GM19023 (cell line): ENCODE results near the gene ADAMTS19.

Experiments
- ATAC-seq: cut with Tn5 transposase; IDR thresholded peaks from one replicate; pipeline ENCODE4 v1.9.1; 2021; ENCODE audit warnings: mild to moderate bottlenecking, moderate library complexity; ENCODE audit not compliant: unreplicated experiment

The ADAMTS19 gene

GRCh38 chr5:129461711-129462332 lies 1.7 kb downstream of the ADAMTS19 start:
- ATAC-seq: no peak

GRCh38 chr5:129465776-129466344 lies 5.8 kb downstream of the ADAMTS19 start:
- no peak for ATAC-seq

GRCh38 chr5:129474544-129474943 lies 14.4 kb downstream of the ADAMTS19 start:
- ATAC-seq: no peak

- no peak for ATAC-seq
Measured at GRCh38 chr5:129476751-129477150, 16.7 kb downstream of the ADAMTS19 start.

GRCh38 chr5:129477532-129477931 lies 17.4 kb downstream of the ADAMTS19 start:
- no peak for ATAC-seq

- ATAC-seq: no peak
Measured at GRCh38 chr5:129481161-129481560, 21.1 kb downstream of the ADAMTS19 start.

GRCh38 chr5:129496421-129496820 lies 36.3 kb downstream of the ADAMTS19 start:
- peak; percentile 60 for ATAC-seq

- ATAC-seq: no peak
Measured at GRCh38 chr5:129496864-129497595, 36.9 kb downstream of the ADAMTS19 start.

- ATAC-seq: peak; percentile 55
Measured at GRCh38 chr5:129499208-129499852, 39.2 kb downstream of the ADAMTS19 start.

- no peak for ATAC-seq
Measured at GRCh38 chr5:129500101-129500500, 40.0 kb downstream of the ADAMTS19 start.

GRCh38 chr5:129506086-129506485 lies 46.0 kb downstream of the ADAMTS19 start:
- ATAC-seq: no peak

GRCh38 chr5:129506950-129507349 lies 46.9 kb downstream of the ADAMTS19 start:
- no peak for ATAC-seq

GRCh38 chr5:129507527-129507926 lies 47.4 kb downstream of the ADAMTS19 start:
- ATAC-seq: no peak

GRCh38 chr5:129508606-129509005 lies 48.5 kb downstream of the ADAMTS19 start:
- ATAC-seq: no peak

- no peak for ATAC-seq
Measured at GRCh38 chr5:129509363-129509975, 49.4 kb downstream of the ADAMTS19 start.

GRCh38 chr5:129511291-129511690 lies 51.2 kb downstream of the ADAMTS19 start:
- no peak for ATAC-seq

GRCh38 chr5:129541051-129541450 lies 81.0 kb downstream of the ADAMTS19 start:
- no peak for ATAC-seq

- ATAC-seq: no peak
Measured at GRCh38 chr5:129541648-129542251, 81.7 kb downstream of the ADAMTS19 start.

GRCh38 chr5:129547137-129547536 lies 87.0 kb downstream of the ADAMTS19 start:
- ATAC-seq: no peak

GRCh38 chr5:129554134-129554904 lies 94.2 kb downstream of the ADAMTS19 start:
- ATAC-seq: no peak
